ENCODE data around the gene PROM2.

DNA sequence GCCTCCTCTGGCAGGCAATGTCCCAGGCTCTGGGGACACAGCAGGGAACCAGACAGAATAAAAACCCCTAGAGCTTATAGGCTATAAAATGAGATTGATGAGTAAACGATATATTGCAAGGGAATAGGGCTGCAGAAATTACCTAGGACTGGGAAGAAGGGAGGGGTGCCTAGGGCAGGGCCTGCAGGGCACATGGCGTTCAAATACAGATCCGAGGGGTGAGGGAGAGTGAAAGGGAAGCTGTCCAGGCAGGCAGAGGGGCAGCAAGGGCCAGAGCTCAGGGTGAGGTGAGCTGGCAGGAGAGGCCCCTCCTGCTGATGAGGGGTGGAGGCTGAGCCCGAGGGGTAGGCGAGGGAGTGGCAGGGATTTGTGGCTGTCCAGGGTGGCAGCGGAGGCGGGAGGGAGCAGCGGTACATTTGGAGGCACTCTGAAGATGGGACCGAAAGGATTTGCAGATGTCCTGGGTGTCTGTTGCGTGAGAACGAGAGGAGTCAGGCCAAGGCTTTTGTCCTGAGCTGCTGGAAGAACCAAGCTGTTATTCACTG lies 56.6 kb downstream of the PROM2 start:
- TF ChIP-seq, protein P1, sequence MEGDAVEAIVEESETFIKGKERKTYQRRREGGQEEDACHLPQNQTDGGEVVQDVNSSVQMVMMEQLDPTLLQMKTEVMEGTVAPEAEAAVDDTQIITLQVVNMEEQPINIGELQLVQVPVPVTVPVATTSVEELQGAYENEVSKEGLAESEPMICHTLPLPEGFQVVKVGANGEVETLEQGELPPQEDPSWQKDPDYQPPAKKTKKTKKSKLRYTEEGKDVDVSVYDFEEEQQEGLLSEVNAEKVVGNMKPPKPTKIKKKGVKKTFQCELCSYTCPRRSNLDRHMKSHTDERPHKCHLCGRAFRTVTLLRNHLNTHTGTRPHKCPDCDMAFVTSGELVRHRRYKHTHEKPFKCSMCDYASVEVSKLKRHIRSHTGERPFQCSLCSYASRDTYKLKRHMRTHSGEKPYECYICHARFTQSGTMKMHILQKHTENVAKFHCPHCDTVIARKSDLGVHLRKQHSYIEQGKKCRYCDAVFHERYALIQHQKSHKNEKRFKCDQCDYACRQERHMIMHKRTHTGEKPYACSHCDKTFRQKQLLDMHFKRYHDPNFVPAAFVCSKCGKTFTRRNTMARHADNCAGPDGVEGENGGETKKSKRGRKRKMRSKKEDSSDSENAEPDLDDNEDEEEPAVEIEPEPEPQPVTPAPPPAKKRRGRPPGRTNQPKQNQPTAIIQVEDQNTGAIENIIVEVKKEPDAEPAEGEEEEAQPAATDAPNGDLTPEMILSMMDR (optimal IDR thresholded peaks at IDR 0.05 in 1 of 3, IDR thresholded peaks at IDR 0.05 in 1 of 3, conservative IDR thresholded peaks at IDR 0.05 in 1 of 3; ENCODE audit: extremely low read depth in 1 of 3, insufficient read depth in 2 of 3, low read length in 3 of 3), result no peak
- TF ChIP-seq EZH2 (IDR thresholded peaks at IDR 0.05; ENCODE audit: low read length), result no peak

Measured in keratinocyte (primary cell).